Activated T-cell treated with anti-CD3 and anti-CD28 coated beads, Interleukin-2, amount 50 U/mL, for 72 hours (primary cell): ENCODE data around the gene MYO1G. TPM values are rescaled to one million over a fixed set of nuclear protein-coding genes. Genes with fewer than 3 reads are reported as not detected.

Experiments used
- ATAC-seq, 2 donors: fragments of 150-1000 bp; cut with Tn5 transposase; replicated peaks in 1 of 2; 2 replicates each; pipeline ENCODE4 v1.10.0; 2021; ENCODE audit warnings: moderate library complexity in 2 of 2, mild to moderate bottlenecking in 1 of 2
- DNase-seq, 2 donors: peaks; one replicate each; pipeline ENCODE4 v3.0.0; 2021 to 2022; ENCODE audit warnings: mixed read lengths in 1 of 2
- H3K27ac Mint-ChIP-seq: one replicate; pipeline ENCODE4 v1.8.0; 2022; ENCODE audit warnings: mild to moderate bottlenecking, moderate library complexity, mixed read lengths
- H3K27me3 Mint-ChIP-seq: one replicate; pipeline ENCODE4 v1.8.0; 2022; ENCODE audit warnings: low read depth, mixed read lengths
- H3K36me3 Mint-ChIP-seq, 2 donors: one replicate each; pipeline ENCODE4 v1.8.0; 2022; ENCODE audit warnings: mixed read lengths in 2 of 2, mild to moderate bottlenecking in 1 of 2; ENCODE audit not compliant: insufficient read depth in 2 of 2
- H3K4me1 Mint-ChIP-seq: one replicate; pipeline ENCODE4 v1.8.0; 2022; ENCODE audit warnings: low read depth, mixed read lengths
- H3K4me3 Mint-ChIP-seq, 2 donors: one replicate each; pipeline ENCODE4 v1.8.0; 2022; ENCODE audit warnings: mild to moderate bottlenecking in 2 of 2, mixed read lengths in 2 of 2, moderate library complexity in 2 of 2
- H3K9me3 Mint-ChIP-seq, 2 donors: one replicate each; pipeline ENCODE4 v1.8.0; 2022; ENCODE audit warnings: mixed read lengths in 2 of 2
- total RNA-seq, 2 donors: library from RNA; stranded (reverse); gene quantifications; one replicate each; pipeline ENCODE4 v1.2.3, GENCODE V29; 2022

The MYO1G gene
- total RNA-seq, 2 donors from 2014 or later: 595 to 606 TPM

DNA sequence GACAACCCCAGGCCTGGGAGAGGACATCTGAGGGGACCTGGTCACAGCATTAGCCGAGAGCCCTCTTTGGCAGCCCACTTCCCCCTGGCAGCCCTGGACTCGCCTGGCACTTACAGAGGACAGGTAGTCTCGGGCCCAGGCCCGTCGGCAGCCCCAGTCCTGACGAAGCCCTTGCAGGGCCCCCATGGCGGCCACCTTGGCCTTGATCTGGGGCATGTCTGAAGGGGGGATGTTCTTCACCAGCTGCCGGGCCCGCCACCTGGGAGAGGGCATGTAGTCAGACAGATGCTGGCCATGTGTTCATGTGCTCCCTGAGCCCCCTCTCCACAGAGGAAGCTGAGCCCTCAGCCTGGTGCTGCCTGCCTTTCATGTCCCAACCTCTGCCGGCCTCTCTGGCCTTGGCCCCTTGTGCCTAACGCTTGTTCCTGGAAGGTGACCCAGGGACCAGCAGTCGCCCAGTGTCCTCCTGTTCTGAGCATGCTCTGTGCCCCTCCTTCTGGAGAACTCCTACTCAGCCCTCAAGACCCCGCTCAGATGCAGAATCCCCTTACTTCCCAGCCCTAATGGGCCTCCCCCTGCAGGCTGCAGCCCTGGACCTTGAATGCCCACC is 13.9 kb downstream of the MYO1G start:
- peak overlapping the region; percentile 38 for H3K27ac Mint-ChIP-seq
- ATAC-seq: peak in 1 of 2 donors; percentile 1

DNA sequence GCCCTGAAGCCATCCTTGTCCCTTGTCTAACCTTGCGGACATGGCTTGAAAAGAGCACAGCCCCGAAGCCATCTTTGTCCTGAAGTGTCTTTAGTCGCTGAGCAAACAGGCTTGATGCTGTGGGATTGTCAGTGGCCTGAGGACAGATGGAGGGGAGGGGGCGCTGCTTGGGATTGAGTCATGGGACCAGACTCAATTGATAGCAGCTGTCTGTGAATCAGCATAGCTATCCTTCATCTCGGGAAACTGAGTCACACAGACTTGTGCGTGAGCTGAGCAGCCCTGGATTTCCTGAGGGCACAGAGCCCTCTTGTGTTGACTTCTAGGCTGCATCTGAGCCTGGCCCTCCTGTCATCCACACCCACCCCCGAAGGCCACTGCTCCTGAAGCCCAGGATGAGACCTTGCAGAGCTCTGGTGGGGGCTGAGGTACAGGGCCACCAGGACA is 14.4 kb downstream of the MYO1G start:
- peaks cover 19% of the 10 kb centered on the region for H3K4me1 Mint-ChIP-seq
- H3K9me3 Mint-ChIP-seq: no peaks in the 10 kb centered on the region
- H3K27me3 Mint-ChIP-seq: no peaks in the 10 kb centered on the region
- peak; percentile 6 to 8 for ATAC-seq
- no peak overlapping the region for H3K4me3 Mint-ChIP-seq
- peaks cover 14 to 21% of the 10 kb centered on the region in 2 donors for H3K36me3 Mint-ChIP-seq
- DNase-seq: peak; percentile 34 to 44
- peak overlapping the region; percentile 38 for H3K27ac Mint-ChIP-seq

More for the DNA sequence above, 13.9 kb downstream of the MYO1G start:
- no peak for DNase-seq
- no peaks in the 10 kb centered on the region for H3K9me3 Mint-ChIP-seq
- H3K36me3 Mint-ChIP-seq: peaks cover 13 to 21% of the 10 kb centered on the region in 2 donors
- peaks cover 13% of the 10 kb centered on the region for H3K4me1 Mint-ChIP-seq
- H3K4me3 Mint-ChIP-seq: no peak overlapping the region
- no peaks in the 10 kb centered on the region for H3K27me3 Mint-ChIP-seq

- no peak overlapping the region for H3K4me3 Mint-ChIP-seq
- peak overlapping the region; percentile 77 for H3K27ac Mint-ChIP-seq
- ATAC-seq (peak in 1 of 2 donors; percentile 0), DNase-seq (peak in 1 of 2 donors; percentile 24)
- no peaks in the 10 kb centered on the region for H3K27me3 Mint-ChIP-seq
- peaks cover 27% of the 10 kb centered on the region for H3K4me1 Mint-ChIP-seq
- peaks cover 13 to 19% of the 10 kb centered on the region in 2 donors for H3K36me3 Mint-ChIP-seq
- no peaks in the 10 kb centered on the region for H3K9me3 Mint-ChIP-seq
Observed at GRCh38 chr7:44963364-44964290, 15.2 kb downstream of the MYO1G start.

DNA sequence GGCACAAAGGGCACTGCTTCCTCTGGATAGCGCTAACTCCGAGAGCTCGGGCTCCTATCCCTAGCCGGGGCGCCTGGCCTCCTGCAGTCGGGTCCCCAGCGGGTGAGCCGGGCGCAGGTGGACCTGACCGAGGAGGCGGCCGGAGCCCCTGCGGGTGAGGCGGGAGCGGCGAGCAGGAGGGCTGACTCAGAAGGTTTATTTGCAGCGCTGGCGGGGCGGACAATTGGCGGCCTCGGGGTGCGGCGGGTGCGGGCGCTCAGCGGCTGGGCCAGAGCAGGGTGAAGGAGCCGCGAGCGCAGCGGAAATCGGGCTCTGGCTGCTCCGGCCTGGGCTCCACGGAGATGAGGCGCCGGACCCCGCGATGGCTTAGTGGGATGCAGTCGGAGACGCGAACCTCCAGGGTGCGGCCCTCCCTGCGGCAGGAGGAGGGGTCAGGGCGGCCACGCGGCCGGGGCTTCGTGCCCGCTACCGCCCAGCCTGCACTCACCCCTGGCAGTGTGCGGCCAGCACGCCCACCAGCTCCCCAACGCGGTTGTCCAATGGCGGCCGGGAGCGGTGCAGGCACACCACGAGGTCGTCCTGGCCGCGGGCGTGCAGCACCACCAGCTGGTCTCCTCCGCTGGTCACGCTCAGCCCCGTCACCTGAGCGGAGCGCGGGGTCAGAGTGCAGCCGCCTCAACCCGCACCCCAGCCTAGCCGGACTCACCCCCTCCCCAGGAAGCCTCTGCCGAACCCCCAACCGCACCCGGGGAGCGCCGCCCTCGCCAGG is 16.1 kb downstream of the MYO1G start:
- H3K4me1 Mint-ChIP-seq: peaks cover 21% of the 10 kb centered on the region
- no peaks in the 10 kb centered on the region for H3K27me3 Mint-ChIP-seq
- H3K27ac Mint-ChIP-seq: no peak overlapping the region
- DNase-seq: peak in 1 of 2 donors; percentile 23
- no peak overlapping the region for H3K4me3 Mint-ChIP-seq
- peak in 1 of 2 donors; percentile 2 for ATAC-seq
- peaks cover 9 to 12% of the 10 kb centered on the region in 2 donors for H3K36me3 Mint-ChIP-seq
- H3K9me3 Mint-ChIP-seq: no peaks in the 10 kb centered on the region

GRCh38 chr7:44961844-44962482 is 16.9 kb downstream of the MYO1G start:
- no peak overlapping the region for H3K27ac Mint-ChIP-seq
- peaks cover 9 to 10% of the 10 kb centered on the region in 2 donors for H3K36me3 Mint-ChIP-seq
- no peaks in the 10 kb centered on the region for H3K9me3 Mint-ChIP-seq
- peaks cover 21% of the 10 kb centered on the region for H3K4me1 Mint-ChIP-seq
- ATAC-seq (peak; percentile 10 to 17), DNase-seq (no peak)
- no peak overlapping the region for H3K4me3 Mint-ChIP-seq
- H3K27me3 Mint-ChIP-seq: no peaks in the 10 kb centered on the region

DNA sequence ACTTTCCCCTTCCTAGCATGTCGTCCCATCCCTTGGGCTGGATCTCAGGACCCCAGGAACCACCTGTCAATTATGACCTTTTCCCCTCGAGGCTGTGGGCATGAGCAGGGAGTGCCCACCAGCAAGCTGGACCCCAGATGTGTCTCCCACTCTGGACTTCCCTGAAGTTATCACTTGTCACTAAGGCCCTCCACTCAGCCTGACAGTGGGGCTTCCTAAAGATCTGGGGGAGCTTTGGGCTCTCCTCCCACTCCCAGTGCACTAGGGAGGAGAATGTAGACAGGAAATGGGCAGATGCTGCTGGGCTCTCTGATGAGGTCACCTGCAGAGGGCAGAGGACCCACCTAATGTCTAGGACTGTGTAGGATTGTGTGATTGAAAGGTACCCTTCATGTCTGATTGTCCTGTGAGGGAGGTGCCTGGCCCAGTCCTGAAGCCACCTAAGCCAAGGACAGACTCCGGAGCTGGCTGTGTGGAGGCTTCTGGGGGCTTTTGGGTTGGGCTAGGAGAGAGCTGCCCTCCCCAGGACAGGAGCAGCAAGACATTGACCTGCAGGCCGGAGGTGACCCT is 18.7 kb downstream of the MYO1G start:
- Mint-ChIP-seq H3K27ac (peak overlapping the region; percentile 88), H3K36me3 (peaks cover 2 to 4% of the 10 kb centered on the region in 2 donors), H3K4me3 (peak overlapping the region in 1 of 2 donors; percentile 16), H3K4me1 (peaks cover 21% of the 10 kb centered on the region), H3K9me3 (no peaks in the 10 kb centered on the region), H3K27me3 (no peaks in the 10 kb centered on the region)
- peak; percentile 12 to 13 for ATAC-seq
- peak in 1 of 2 donors; percentile 23 for DNase-seq

DNA sequence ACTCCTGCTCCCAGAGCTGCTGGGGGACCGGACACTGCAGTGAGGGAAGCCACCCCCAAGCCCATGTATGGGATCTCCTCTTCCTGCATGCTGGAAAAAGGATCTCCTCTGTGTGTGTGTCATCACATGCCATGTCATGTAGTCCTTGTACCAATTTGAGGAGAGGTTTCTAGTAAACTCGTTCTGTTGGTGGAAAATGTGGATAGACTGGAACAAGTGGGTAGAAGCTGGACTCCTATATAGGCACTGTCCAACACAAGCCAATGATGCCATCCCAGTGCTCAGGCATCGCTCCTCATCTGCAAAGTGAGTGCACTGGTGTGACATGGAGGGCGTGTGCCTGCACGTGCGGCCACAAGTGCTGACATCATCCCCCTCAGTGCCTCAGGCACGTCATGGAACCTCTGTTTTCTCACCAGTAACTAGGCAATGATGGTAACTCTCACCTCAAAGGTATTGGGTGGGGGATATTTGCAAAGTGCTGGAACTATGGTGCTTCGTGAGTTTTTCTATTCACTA is 19.3 kb downstream of the MYO1G start:
- Mint-ChIP-seq H3K9me3 (no peaks in the 10 kb centered on the region), H3K4me3 (no peak overlapping the region), H3K4me1 (peaks cover 21% of the 10 kb centered on the region), H3K36me3 (peaks cover 2 to 3% of the 10 kb centered on the region in 2 donors), H3K27ac (peak overlapping the region; percentile 88), H3K27me3 (no peaks in the 10 kb centered on the region)
- DNase-seq: peak; percentile 56 to 65
- peak; percentile 35 to 47 for ATAC-seq

DNA sequence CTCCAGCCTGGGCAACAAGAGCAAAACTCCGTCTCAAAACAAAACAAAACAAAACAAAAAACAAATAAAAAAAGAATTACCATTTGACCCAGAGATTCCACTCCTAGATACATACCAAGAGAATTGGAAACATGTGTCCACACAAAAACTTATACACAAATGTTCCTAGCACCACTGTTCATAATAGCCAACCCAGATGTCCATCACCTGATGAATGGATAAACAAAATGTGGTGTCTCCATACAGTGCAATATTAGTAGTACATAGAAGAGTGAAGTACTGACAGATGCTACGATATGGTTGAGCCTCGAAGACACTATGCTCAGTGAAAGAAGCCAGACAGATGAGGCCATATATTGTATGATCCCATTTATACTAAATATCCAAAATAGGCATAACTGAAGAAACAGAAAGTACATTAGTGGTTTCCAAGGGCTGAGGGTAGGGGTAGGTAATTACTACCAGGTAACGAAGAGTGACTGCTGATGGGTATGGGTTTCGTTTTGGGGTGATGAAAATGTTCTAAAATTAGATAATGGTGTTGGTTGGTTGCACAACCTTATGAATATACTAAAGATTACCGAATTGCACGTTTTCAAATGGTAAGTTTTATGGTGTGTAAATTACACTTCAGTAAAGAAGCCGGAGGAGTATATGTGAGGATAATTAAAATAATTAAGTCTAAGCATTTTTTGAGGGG is 20.0 kb downstream of the MYO1G start:
- Mint-ChIP-seq H3K9me3 (no peaks in the 10 kb centered on the region), H3K27me3 (no peaks in the 10 kb centered on the region), H3K4me3 (peak overlapping the region in 1 of 2 donors; percentile 12), H3K27ac (peak overlapping the region; percentile 88), H3K36me3 (peaks cover 2 to 3% of the 10 kb centered on the region in 2 donors), H3K4me1 (peaks cover 21% of the 10 kb centered on the region)
- DNase-seq (no peak), ATAC-seq (no peak)

DNA sequence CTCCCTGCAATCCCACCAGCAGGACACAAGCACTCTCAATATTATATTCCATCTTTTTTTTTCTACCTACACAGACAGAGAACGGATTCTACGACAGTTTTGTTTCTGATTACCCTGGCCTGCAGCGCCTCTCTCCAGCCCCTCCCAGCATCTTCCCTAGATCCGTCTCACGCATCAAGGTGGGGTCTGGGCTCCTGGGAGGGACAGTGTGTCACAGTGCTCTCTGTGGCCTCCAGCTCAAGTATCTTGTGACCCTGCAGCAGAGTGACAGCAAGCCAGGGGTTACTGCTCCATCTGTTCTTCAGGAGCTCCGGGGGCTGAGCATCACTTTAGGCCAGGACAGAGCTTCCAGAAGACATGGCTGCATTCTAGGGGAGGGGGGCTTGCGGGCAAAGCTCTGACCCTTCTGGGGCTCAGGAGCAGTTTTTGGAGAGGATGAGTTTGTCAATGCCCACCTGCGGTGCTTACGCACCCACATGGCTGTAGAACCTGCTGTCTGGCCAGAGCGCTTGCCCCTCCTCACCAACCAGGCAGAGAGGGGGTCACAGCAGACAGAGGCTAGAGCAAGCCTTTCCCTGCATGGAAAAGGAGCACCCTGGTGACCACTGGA is 22.6 kb downstream of the MYO1G start:
- Mint-ChIP-seq H3K36me3 (peaks cover 2 to 3% of the 10 kb centered on the region in 2 donors), H3K27ac (peak overlapping the region; percentile 35), H3K4me1 (peaks cover 21% of the 10 kb centered on the region), H3K4me3 (no peak overlapping the region), H3K9me3 (no peaks in the 10 kb centered on the region), H3K27me3 (no peaks in the 10 kb centered on the region)
- ATAC-seq (no peak), DNase-seq (no peak)

GRCh38 chr7:44955733-44956132 is 23.1 kb downstream of the MYO1G start:
- no peak for DNase-seq
- Mint-ChIP-seq H3K27ac (peak overlapping the region; percentile 35), H3K36me3 (peaks cover 2 to 3% of the 10 kb centered on the region in 2 donors), H3K27me3 (no peaks in the 10 kb centered on the region), H3K4me3 (no peak overlapping the region), H3K4me1 (peaks cover 21% of the 10 kb centered on the region), H3K9me3 (no peaks in the 10 kb centered on the region)
- no peak for ATAC-seq

DNA sequence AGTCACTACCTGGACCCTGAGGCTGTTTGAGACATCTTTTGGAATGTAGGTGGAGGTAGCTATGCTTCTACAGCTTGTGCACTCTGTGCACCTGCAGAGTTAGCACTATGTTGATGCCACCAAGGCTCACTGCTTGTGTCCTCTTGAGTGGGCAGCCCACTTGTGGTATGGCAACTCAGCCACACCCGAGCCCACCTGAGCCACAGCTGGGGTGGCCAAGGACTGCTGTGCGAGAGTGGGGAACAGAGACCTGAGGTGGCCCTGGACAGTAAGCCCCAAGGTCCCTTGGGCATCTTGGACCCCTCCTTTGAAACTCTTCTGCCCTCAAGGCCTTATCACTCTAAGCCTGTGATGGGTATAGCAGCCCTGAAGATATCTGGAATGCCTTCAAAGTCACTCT is 25.7 kb downstream of the MYO1G start:
- ATAC-seq: peak; percentile 10 to 20
- no peak overlapping the region for H3K4me3 Mint-ChIP-seq

More for the DNA sequence above, 25.7 kb downstream of the MYO1G start:
- Mint-ChIP-seq H3K27ac (peak overlapping the region; percentile 22), H3K9me3 (no peaks in the 10 kb centered on the region), H3K4me1 (no peaks in the 10 kb centered on the region), H3K27me3 (peaks cover 5% of the 10 kb centered on the region), H3K36me3 (no peaks in the 10 kb centered on the region)
- DNase-seq: no peak
